AG09309 (cell line): Measurements from ENCODE around the gene PUS1.

ENCODE experiments used
- DNase-seq: peaks from one replicate; pipeline ENCODE4 v3.0.0-alpha.2; 2010; ENCODE audit warnings: low read depth
- H3K4me3 ChIP-seq: 2 replicates; pipeline ENCODE4 v1.5.1; 2011; ENCODE audit warnings: mild to moderate bottlenecking, low read depth, low read length, moderate library complexity; ENCODE audit not compliant: control insufficient read depth
- TF ChIP-seq, protein P1 (sequence below): IDR thresholded peaks from 2 replicates; pipeline ENCODE4 v1.5.1; 2011; ENCODE audit warnings: mild to moderate bottlenecking, low read depth, low read length, inconsistent platforms; ENCODE audit not compliant: insufficient read depth, control insufficient read depth; ENCODE audit errors: missing control alignments

PUS1 gene

DNA sequence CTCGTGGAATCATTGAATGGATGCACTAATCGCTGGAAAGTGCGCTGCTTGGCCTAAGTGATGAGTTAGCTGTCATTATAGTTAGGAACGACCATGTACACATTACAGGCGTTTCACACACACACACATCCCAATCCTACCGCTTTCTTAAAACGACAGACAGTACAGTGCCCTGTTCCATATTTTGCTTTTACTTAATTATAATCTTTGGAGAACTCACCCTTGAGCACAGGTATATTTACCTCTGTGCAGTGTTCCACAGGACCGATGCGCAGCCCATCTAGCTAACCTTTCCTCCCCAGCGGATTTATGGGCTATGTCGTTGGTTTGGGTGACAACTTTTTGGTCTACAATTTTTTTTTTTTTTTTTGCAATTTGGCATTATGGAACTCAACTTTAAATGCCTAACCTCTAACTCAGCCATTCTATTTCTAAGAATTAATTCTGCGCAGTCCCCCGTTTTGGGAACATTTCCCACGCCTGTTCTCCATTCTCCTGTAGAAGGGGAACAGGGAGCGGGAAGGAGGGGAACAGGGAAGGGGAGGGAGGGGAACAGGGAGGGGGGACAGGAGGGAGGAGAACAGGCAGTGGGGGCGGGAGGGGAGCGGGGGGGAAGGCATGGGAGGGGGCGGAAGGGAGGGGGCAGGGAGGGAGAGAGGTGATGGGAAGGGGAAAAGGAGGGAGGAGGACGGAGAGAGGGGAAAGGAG lies 35.3 kb upstream of the PUS1 start:
- H3K4me3 ChIP-seq: peak overlapping the region; percentile 17
- TF ChIP-seq, protein P1, sequence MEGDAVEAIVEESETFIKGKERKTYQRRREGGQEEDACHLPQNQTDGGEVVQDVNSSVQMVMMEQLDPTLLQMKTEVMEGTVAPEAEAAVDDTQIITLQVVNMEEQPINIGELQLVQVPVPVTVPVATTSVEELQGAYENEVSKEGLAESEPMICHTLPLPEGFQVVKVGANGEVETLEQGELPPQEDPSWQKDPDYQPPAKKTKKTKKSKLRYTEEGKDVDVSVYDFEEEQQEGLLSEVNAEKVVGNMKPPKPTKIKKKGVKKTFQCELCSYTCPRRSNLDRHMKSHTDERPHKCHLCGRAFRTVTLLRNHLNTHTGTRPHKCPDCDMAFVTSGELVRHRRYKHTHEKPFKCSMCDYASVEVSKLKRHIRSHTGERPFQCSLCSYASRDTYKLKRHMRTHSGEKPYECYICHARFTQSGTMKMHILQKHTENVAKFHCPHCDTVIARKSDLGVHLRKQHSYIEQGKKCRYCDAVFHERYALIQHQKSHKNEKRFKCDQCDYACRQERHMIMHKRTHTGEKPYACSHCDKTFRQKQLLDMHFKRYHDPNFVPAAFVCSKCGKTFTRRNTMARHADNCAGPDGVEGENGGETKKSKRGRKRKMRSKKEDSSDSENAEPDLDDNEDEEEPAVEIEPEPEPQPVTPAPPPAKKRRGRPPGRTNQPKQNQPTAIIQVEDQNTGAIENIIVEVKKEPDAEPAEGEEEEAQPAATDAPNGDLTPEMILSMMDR: no peak
- no peak for DNase-seq

DNA sequence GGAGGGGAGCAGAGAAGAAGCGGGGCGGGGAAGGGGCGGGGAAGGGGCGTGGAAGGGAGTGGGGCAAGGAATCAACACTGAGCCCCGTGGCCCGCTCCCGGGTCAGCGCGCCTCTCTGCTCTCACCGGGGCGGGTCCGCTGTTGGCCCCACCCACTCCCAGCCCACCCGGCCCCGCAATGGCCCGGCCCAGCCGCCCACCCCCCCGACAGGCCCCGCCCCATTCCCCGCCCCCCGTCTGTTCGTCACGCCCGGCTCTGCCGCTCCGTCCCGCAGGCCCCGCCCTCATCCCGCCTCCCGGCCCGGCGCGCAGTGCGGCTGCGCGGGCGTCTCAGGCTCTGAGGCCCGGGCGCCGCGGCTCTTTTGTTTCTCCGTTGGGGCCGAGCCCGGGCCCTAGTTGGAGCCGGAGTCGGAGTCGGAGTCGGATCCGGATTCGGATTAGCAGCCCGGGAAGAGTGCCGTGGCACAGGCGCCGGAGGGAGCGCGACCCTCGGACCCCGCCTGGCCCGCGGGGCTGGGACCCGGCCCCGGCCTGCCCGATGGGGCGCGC lies 34.7 kb upstream of the PUS1 start, which contains the start of gene ULK1:
Gene ULK1 (plus strand): TSS at position 310 of the 548 bp plus-strand sequence. CDS start 380 bp downstream, outside the sequence.
- DNase-seq: no peak
- peak within 1 kb of the TSS; percentile 93 for H3K4me3 ChIP-seq
- TF ChIP-seq, protein P1: no peak

DNA sequence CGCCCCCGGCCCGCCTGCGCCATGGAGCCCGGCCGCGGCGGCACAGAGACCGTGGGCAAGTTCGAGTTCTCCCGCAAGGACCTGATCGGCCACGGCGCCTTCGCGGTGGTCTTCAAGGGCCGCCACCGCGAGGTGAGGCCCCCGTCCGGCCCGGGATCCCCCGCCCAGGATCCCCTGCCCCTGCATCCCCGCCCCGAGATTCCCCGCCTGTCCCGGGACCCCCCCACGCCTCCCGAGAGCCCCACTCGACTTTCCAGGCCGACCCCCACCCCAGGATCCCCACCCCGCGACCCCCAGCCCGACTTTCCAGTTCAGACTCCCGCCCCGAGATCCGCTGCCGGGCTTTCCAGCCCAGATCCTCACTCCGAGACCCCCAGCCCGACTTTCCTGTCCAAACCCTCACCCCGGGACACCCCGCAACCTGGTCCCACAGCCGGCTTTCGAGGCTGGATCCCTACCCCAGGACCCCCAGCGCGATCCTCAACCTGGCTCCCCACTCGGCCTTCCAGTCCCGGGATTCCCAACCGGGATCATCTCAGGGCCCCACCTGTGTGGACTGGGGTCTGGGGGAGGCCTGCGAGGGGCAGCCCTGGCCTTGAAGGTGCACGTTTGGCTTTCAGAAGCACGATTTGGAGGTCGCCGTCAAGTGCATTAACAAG lies 34.0 kb upstream of the PUS1 start:
- H3K4me3 ChIP-seq: peak overlapping the region; percentile 93
- no peak for DNase-seq
- TF ChIP-seq, protein P1: no peak

DNA sequence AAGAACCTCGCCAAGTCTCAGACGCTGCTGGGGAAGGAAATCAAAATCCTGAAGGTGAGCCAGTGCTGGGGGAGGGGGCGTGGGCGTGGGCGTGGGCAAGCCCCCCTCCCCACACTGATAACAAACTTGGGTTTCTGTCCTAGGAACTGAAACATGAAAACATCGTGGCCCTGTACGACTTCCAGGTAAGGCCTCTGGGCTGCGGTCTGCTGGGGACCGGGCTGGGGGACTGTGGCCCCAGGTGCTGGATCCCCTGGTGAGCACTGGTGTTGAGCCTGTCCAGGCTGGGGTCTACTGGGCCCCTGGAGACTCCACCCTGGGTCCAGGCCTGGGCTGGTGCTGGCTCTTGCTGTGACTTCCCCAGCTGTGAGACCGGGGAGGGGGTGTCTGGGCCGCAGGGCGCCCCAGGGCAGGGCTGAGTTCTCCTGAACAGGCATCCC lies 33.4 kb upstream of the PUS1 start:
- DNase-seq: no peak
- H3K4me3 ChIP-seq: peak overlapping the region; percentile 93
- TF ChIP-seq, protein P1: no peak

DNA sequence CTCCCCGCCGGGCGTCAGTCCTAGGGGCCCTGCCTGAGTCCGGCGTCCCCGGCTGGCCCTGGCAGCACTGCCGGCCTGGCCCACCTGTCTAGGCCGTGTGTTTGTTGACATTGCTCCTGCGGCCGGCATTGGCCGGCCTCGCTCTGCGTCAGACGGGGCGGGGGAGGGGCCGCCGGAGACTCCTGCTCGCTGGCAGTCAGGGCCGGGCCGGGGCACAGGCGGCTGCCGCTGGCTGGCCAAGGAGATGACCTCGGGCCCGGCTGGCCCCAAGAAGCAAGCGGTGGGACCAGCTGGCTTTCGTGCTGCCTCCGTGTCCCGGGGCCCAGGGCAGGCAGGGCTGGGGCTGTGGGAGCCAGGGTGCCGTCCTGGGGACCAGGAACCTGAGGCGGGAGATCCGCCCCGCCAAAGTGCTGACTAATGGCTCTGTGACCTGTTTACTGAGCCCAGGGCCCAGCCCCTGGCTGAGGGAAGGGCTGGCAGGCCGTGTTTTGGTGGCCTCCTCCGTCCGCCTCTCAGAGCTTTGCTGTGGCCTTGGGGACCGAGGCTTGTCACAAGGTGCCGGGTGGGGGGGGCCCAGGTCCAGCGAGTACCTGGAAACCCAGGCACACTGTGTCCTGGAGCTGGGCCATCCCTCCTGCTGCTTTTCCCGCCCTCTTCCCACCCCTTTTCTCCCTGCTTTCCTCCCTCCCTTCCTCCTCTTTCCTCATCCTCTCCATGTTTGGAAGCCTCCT lies 32.8 kb upstream of the PUS1 start:
- TF ChIP-seq, protein P1: no peak
- H3K4me3 ChIP-seq: peak overlapping the region; percentile 93
- DNase-seq: no peak

DNA sequence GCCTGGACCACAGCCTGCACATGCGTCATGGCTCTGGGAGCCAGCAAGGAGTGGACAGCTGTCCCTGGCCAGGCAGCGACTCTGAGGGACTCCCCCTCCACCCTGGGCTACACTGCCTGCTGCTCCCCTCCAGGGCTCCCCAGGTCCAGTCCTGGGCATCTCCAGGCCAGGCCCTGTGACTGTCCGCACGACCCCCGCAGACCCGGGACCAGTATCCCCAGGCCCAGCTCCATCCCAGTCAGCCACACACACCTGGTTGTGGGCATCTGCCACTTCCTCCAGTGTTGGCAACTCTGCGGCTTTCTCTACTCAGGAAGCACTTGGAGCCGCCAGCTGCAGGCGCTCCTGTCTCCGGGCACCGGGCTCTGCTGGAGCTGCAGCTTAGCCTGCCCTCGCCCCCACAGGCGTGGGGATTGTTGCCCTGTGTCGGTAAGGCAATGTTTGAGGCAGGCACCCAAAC lies 32.2 kb upstream of the PUS1 start:
- TF ChIP-seq, protein P1: no peak
- peak overlapping the region; percentile 93 for H3K4me3 ChIP-seq
- no peak for DNase-seq
